ENCODE results near the gene ITPKC. TPM values are rescaled to one million over a fixed set of nuclear protein-coding genes. Genes with fewer than 3 reads are reported as not detected.
A peak's percentile ranks its signal among the peaks of the same experiment; 100 is the strongest.

Gene ITPKC
- total and polyA plus RNA-seq, 2 experiments from 2014 or later, result 5.3 to 12.6 TPM

DNA sequence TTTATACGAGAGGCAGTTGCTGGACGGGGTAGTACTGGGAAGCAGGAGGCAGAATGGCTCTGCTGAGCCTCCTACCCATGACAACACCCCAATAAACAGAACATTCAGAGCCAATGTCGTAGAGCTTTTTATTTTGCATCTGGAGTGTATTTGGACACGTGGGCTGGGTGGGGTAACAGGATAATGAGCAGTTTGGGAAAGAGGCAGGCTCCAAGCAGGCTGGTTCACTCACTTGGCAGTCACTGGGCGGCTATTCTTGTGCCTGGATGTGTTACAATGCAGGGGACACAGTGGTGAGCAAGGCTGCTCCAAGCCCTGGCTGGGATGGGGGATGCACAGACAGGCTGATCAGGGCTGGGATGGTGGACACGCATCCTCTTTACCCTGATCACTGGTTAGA, 23.8 kb downstream of the ITPKC start:
- peaks cover 10% of the 10 kb centered on the region for H3K4me1 ChIP-seq (ENCODE audit: insufficient read depth)
- ATAC-seq (no peak), DNase-seq (ENCODE audit: low spot score) (no peak)
- no peaks in the 10 kb centered on the region for H4K20me1 ChIP-seq (replicated peaks; ENCODE audit: insufficient read depth)
- H3K4me3 Mint-ChIP-seq, result no peak overlapping the region
- H3K27me3 ChIP-seq (ENCODE audit: insufficient read depth), result no peaks in the 10 kb centered on the region
- H3K27ac Mint-ChIP-seq, result 0 out of 2 replicates have a peak overlapping the region, but pooled peaks have one; percentile 66
- H3K4me1 Mint-ChIP-seq, result peaks cover 15% of the 10 kb centered on the region
- H3K36me3 Mint-ChIP-seq (ENCODE audit: low read depth), result peaks cover 26% of the 10 kb centered on the region
- no peak overlapping the region for H3K4me3 ChIP-seq
- TF ChIP-seq, protein P1, sequence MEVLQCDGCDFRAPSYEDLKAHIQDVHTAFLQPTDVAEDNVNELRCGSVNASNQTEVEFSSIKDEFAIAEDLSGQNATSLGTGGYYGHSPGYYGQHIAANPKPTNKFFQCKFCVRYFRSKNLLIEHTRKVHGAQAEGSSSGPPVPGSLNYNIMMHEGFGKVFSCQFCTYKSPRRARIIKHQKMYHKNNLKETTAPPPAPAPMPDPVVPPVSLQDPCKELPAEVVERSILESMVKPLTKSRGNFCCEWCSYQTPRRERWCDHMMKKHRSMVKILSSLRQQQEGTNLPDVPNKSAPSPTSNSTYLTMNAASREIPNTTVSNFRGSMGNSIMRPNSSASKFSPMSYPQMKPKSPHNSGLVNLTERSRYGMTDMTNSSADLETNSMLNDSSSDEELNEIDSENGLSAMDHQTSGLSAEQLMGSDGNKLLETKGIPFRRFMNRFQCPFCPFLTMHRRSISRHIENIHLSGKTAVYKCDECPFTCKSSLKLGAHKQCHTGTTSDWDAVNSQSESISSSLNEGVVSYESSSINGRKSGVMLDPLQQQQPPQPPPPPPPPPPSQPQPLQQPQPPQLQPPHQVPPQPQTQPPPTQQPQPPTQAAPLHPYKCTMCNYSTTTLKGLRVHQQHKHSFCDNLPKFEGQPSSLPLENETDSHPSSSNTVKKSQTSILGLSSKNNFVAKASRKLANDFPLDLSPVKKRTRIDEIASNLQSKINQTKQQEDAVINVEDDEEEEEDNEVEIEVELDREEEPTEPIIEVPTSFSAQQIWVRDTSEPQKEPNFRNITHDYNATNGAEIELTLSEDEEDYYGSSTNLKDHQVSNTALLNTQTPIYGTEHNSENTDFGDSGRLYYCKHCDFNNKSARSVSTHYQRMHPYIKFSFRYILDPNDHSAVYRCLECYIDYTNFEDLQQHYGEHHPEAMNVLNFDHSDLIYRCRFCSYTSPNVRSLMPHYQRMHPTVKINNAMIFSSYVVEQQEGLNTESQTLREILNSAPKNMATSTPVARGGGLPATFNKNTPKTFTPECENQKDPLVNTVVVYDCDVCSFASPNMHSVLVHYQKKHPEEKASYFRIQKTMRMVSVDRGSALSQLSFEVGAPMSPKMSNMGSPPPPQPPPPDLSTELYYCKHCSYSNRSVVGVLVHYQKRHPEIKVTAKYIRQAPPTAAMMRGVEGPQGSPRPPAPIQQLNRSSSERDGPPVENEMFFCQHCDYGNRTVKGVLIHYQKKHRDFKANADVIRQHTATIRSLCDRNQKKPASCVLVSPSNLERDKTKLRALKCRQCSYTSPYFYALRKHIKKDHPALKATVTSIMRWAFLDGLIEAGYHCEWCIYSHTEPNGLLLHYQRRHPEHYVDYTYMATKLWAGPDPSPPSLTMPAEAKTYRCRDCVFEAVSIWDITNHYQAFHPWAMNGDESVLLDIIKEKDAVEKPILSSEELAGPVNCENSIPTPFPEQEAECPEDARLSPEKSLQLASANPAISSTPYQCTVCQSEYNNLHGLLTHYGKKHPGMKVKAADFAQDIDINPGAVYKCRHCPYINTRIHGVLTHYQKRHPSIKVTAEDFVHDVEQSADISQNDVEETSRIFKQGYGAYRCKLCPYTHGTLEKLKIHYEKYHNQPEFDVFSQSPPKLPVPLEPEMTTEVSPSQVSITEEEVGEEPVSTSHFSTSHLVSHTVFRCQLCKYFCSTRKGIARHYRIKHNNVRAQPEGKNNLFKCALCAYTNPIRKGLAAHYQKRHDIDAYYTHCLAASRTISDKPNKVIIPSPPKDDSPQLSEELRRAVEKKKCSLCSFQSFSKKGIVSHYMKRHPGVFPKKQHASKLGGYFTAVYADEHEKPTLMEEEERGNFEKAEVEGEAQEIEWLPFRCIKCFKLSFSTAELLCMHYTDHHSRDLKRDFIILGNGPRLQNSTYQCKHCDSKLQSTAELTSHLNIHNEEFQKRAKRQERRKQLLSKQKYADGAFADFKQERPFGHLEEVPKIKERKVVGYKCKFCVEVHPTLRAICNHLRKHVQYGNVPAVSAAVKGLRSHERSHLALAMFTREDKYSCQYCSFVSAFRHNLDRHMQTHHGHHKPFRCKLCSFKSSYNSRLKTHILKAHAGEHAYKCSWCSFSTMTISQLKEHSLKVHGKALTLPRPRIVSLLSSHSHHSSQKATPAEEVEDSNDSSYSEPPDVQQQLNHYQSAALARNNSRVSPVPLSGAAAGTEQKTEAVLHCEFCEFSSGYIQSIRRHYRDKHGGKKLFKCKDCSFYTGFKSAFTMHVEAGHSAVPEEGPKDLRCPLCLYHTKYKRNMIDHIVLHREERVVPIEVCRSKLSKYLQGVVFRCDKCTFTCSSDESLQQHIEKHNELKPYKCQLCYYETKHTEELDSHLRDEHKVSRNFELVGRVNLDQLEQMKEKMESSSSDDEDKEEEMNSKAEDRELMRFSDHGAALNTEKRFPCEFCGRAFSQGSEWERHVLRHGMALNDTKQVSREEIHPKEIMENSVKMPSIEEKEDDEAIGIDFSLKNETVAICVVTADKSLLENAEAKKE (CRISPR knock-in tag; IDR thresholded peaks at IDR 0.05), result no peak
- 0 out of 2 replicates have a peak, but pooled peaks have one; percentile 4 for TF ChIP-seq POLR2AphosphoS5 (IDR thresholded peaks at IDR 0.05; ENCODE audit: low read depth)
- H3K9me2 ChIP-seq (ENCODE audit: insufficient read depth), result no peaks in the 10 kb centered on the region
- no peak overlapping the region for H3K4me2 ChIP-seq
- H3K9me3 Mint-ChIP-seq, result 0 out of 3 replicates have a peak, but pooled peaks cover 3% of the 10 kb centered on the region
- H3K27ac ChIP-seq (ENCODE audit: low read depth), result 0 out of 2 replicates have a peak overlapping the region, but pooled peaks have one; percentile 53
- no peak overlapping the region for H2AFZ ChIP-seq
- peaks cover 19% of the 10 kb centered on the region for H3K27me3 Mint-ChIP-seq (ENCODE audit: insufficient read depth, low read depth, poor library complexity)
- no peaks in the 10 kb centered on the region for H3K36me3 ChIP-seq (ENCODE audit: insufficient read depth)
- H3F3A ChIP-seq (replicated peaks; ENCODE audit: low read depth), result no peaks in the 10 kb centered on the region
- H3K79me2 ChIP-seq (replicated peaks; ENCODE audit: insufficient read depth), result no peaks in the 10 kb centered on the region

DNA sequence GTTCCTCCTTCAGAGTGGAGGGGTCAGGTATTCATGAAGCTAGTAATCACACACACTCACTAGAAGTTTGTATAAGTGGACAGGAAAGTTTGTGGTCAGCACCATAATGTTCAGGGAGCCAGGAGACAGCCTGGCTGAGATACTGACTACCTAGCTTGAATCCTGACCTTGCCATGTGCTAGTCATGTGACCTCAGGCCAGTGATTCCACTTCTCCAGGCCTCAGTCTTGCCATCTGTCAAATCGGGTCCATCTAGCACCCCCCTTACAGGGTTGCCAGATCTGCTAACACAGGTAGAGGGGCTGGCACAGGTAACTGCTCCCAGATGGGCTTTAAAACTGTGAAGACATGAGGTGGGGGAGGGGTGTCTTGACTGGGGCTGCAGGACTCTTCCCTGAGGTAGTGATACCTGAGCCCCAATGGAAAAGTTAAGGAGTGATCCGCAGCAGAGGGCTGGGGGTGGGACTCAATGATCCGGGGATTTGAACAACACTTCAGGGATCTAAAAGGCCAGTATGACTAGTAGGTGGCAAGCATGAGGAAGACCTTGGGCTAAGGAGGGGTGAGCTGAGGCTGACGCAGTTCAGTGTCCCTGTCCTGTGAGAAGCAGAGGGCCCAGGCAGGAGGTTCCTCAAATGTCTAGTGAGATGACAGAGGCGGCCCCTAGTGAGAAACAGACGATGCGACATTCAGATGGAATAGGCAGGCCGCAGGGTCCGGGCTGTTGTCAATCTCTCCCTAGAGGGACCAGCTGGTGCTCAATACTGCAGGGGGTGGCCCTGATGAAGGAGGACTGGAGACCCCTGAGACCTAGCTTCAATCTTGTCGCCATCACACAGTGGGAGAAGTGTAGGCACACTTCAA, 24.8 kb downstream of the ITPKC start:
- no peaks in the 10 kb centered on the region for H4K20me1 ChIP-seq (replicated peaks; ENCODE audit: insufficient read depth)
- H3K4me3 ChIP-seq, result no peak overlapping the region
- peak; percentile 35 for DNase-seq (ENCODE audit: low spot score)

More for the DNA sequence above, 24.8 kb downstream of the ITPKC start:
- no peaks in the 10 kb centered on the region for H3K9me2 ChIP-seq (ENCODE audit: insufficient read depth)
- Mint-ChIP-seq H3K27ac (peak overlapping the region; percentile 43; the same call in 1 of the 2 replicates), H3K27me3 (ENCODE audit: insufficient read depth, low read depth, poor library complexity) (peaks cover 19% of the 10 kb centered on the region), H3K36me3 (ENCODE audit: low read depth) (peaks cover 24% of the 10 kb centered on the region), H3K9me3 (0 out of 3 replicates have a peak, but pooled peaks cover 3% of the 10 kb centered on the region), H3K4me1 (peaks cover 15% of the 10 kb centered on the region), H3K4me3 (no peak overlapping the region)
- no peaks in the 10 kb centered on the region for H3F3A ChIP-seq (replicated peaks; ENCODE audit: low read depth)
- no peak overlapping the region for H2AFZ ChIP-seq
- peaks cover 12% of the 10 kb centered on the region for H3K4me1 ChIP-seq (ENCODE audit: insufficient read depth)
- no peak for TF ChIP-seq JUNB (IDR thresholded peaks at IDR 0.05; ENCODE audit: unreplicated experiment)
- TF ChIP-seq STAT1 (IDR thresholded peaks at IDR 0.05; ENCODE audit: unreplicated experiment), result no peak
- TF ChIP-seq, protein P2, sequence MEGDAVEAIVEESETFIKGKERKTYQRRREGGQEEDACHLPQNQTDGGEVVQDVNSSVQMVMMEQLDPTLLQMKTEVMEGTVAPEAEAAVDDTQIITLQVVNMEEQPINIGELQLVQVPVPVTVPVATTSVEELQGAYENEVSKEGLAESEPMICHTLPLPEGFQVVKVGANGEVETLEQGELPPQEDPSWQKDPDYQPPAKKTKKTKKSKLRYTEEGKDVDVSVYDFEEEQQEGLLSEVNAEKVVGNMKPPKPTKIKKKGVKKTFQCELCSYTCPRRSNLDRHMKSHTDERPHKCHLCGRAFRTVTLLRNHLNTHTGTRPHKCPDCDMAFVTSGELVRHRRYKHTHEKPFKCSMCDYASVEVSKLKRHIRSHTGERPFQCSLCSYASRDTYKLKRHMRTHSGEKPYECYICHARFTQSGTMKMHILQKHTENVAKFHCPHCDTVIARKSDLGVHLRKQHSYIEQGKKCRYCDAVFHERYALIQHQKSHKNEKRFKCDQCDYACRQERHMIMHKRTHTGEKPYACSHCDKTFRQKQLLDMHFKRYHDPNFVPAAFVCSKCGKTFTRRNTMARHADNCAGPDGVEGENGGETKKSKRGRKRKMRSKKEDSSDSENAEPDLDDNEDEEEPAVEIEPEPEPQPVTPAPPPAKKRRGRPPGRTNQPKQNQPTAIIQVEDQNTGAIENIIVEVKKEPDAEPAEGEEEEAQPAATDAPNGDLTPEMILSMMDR (conservative IDR thresholded peaks at IDR 0.05; ENCODE audit: low read depth in 2 of 2), result peak in 1 of 2 experiments; percentile 27; a peak in 2 of 4 replicates
- no peak for TF ChIP-seq NANOG (IDR thresholded peaks at IDR 0.05; ENCODE audit: borderline replicate concordance)
- H3K27me3 ChIP-seq (ENCODE audit: insufficient read depth), result no peaks in the 10 kb centered on the region
- no peaks in the 10 kb centered on the region for H3K36me3 ChIP-seq (ENCODE audit: insufficient read depth)
- no peak; the same call in 2 of the 3 replicates for ATAC-seq
- no peaks in the 10 kb centered on the region for H3K79me2 ChIP-seq (replicated peaks; ENCODE audit: insufficient read depth)
- peak overlapping the region; percentile 53; the same call in 1 of the 2 replicates for H3K27ac ChIP-seq (ENCODE audit: low read depth)
- H3K4me2 ChIP-seq, result no peak overlapping the region

All from GM23338 (cell line).